ENCODE data around the gene SLC22A16. TPM values are rescaled to one million over a fixed set of nuclear protein-coding genes. Genes with fewer than 3 reads are reported as not detected.
"Not testable (repeated sequence)": the region's sequence is repeated elsewhere in the genome, so short reads cannot be mapped to it uniquely, and the experiment has no call there.

SLC22A16 gene
- total RNA-seq, 2 experiments from 2014 or later, result not detected

GRCh38 chr6:110458476-110458875, 17.9 kb downstream of the SLC22A16 start:
- Mint-ChIP-seq H3K4me1 (no peaks in the 10 kb centered on the region), H3K27me3 (peaks cover 5% of the 10 kb centered on the region), H3K4me3 (no peak overlapping the region), H3K36me3 (ENCODE audit: low read depth) (no peaks in the 10 kb centered on the region), H3K27ac (no peak overlapping the region), H3K9me3 (peaks cover 3% of the 10 kb centered on the region)
- no peak for DNase-seq
- ChIA-PET POLR2A (no interaction called here), CTCF (no interaction called here)

- POLR2A ChIA-PET; H3K9me3 Mint-ChIP-seq; H3K4me1 Mint-ChIP-seq; H3K27me3 Mint-ChIP-seq; H3K4me3 Mint-ChIP-seq; H3K27ac Mint-ChIP-seq; H3K36me3 Mint-ChIP-seq (ENCODE audit: low read depth): not testable (repeated sequence)
- CTCF ChIA-PET, result interaction anchor here (1.2 kb wide), 1 partner anchor 53 kb away, joined by 3 read pairs; no protein-coding TSS in a partner anchor
- peak; percentile 19 for DNase-seq
These were observed 18.7 kb downstream of the SLC22A16 start for GRCh38 chr6:110457567-110458175.

- Mint-ChIP-seq H3K36me3 (ENCODE audit: low read depth) (no peaks in the 10 kb centered on the region), H3K27me3 (peaks cover 6% of the 10 kb centered on the region), H3K4me3 (no peak overlapping the region), H3K9me3 (no peaks in the 10 kb centered on the region), H3K27ac (no peak overlapping the region), H3K4me1 (no peaks in the 10 kb centered on the region)
- DNase-seq, result no peak
- POLR2A ChIA-PET, result no interaction called here
- CTCF ChIA-PET, result interaction anchor here (1.2 kb wide), 1 partner anchor 54 kb away, joined by 3 read pairs; no protein-coding TSS in a partner anchor
These were observed 19.7 kb downstream of the SLC22A16 start for GRCh38 chr6:110456694-110457093.

- CTCF ChIA-PET, result interaction anchor here (0.8 kb wide), 1 partner anchor 12 kb away, joined by 4 read pairs; no protein-coding TSS in a partner anchor
These were observed 26.9 kb downstream of the SLC22A16 start for GRCh38 chr6:110449541-110449895.

GRCh38 chr6:110448846-110449540, 27.4 kb downstream of the SLC22A16 start:
- no peak for DNase-seq
- POLR2A ChIA-PET, result no interaction called here
- Mint-ChIP-seq H3K27ac (no peak overlapping the region), H3K9me3 (no peaks in the 10 kb centered on the region), H3K27me3 (peaks cover 9% of the 10 kb centered on the region), H3K4me3 (no peak overlapping the region), H3K4me1 (no peaks in the 10 kb centered on the region), H3K36me3 (ENCODE audit: low read depth) (no peaks in the 10 kb centered on the region)
- CTCF ChIA-PET, result interaction anchor here (0.8 kb wide), 1 partner anchor 12 kb away, joined by 4 read pairs; no protein-coding TSS in a partner anchor

More at GRCh38 chr6:110449541-110449895, 26.9 kb downstream of the SLC22A16 start:
- Mint-ChIP-seq H3K9me3 (no peaks in the 10 kb centered on the region), H3K27me3 (peaks cover 9% of the 10 kb centered on the region), H3K4me3 (no peak overlapping the region), H3K27ac (no peak overlapping the region), H3K36me3 (ENCODE audit: low read depth) (no peaks in the 10 kb centered on the region), H3K4me1 (no peaks in the 10 kb centered on the region)
- no peak for DNase-seq
- POLR2A ChIA-PET, result no interaction called here

GRCh38 chr6:110447761-110448160, 28.7 kb downstream of the SLC22A16 start:
- no peak overlapping the region for H3K4me3 Mint-ChIP-seq
- ChIA-PET CTCF (no interaction called here), POLR2A (no interaction called here)
- no peaks in the 10 kb centered on the region for H3K9me3 Mint-ChIP-seq
- no peaks in the 10 kb centered on the region for H3K4me1 Mint-ChIP-seq
- DNase-seq, result no peak
- H3K27me3 Mint-ChIP-seq, result peaks cover 17% of the 10 kb centered on the region
- no peak overlapping the region for H3K27ac Mint-ChIP-seq
- H3K36me3 Mint-ChIP-seq (ENCODE audit: low read depth), result no peaks in the 10 kb centered on the region

GRCh38 chr6:110446405-110446804, 30.0 kb downstream of the SLC22A16 start:
- no peaks in the 10 kb centered on the region for H3K9me3 Mint-ChIP-seq
- DNase-seq, result no peak
- POLR2A ChIA-PET, result no interaction called here
- no peaks in the 10 kb centered on the region for H3K4me1 Mint-ChIP-seq
- H3K27ac Mint-ChIP-seq, result no peak overlapping the region
- no peaks in the 10 kb centered on the region for H3K36me3 Mint-ChIP-seq (ENCODE audit: low read depth)
- CTCF ChIA-PET, result no interaction called here
- H3K4me3 Mint-ChIP-seq, result no peak overlapping the region
- H3K27me3 Mint-ChIP-seq, result peaks cover 19% of the 10 kb centered on the region

GRCh38 chr6:110440026-110440425, 36.4 kb downstream of the SLC22A16 start:
- no peak for DNase-seq
- POLR2A ChIA-PET, result no interaction called here

GRCh38 chr6:110439356-110439755, 37.1 kb downstream of the SLC22A16 start:
- Mint-ChIP-seq H3K9me3 (no peaks in the 10 kb centered on the region), H3K27me3 (peaks cover 36% of the 10 kb centered on the region), H3K36me3 (ENCODE audit: low read depth) (no peaks in the 10 kb centered on the region), H3K4me3 (no peak overlapping the region), H3K4me1 (no peaks in the 10 kb centered on the region), H3K27ac (no peak overlapping the region)
- ChIA-PET POLR2A (no interaction called here), CTCF (no interaction called here)
- DNase-seq, result no peak

More at GRCh38 chr6:110440026-110440425, 36.4 kb downstream of the SLC22A16 start:
- CTCF ChIA-PET, result no interaction called here
- Mint-ChIP-seq H3K4me3 (no peak overlapping the region), H3K27me3 (peaks cover 34% of the 10 kb centered on the region), H3K27ac (no peak overlapping the region), H3K9me3 (no peaks in the 10 kb centered on the region), H3K4me1 (no peaks in the 10 kb centered on the region), H3K36me3 (ENCODE audit: low read depth) (no peaks in the 10 kb centered on the region)

GRCh38 chr6:110434961-110435602, 41.3 kb downstream of the SLC22A16 start:
- ChIA-PET CTCF (no interaction called here), POLR2A (no interaction called here)
- no peak overlapping the region for H3K4me3 Mint-ChIP-seq
- no peak for DNase-seq
- H3K9me3 Mint-ChIP-seq, result no peaks in the 10 kb centered on the region
- no peaks in the 10 kb centered on the region for H3K36me3 Mint-ChIP-seq (ENCODE audit: low read depth)
- H3K4me1 Mint-ChIP-seq, result no peaks in the 10 kb centered on the region
- peaks cover 17% of the 10 kb centered on the region for H3K27me3 Mint-ChIP-seq
- no peak overlapping the region for H3K27ac Mint-ChIP-seq

GRCh38 chr6:110432285-110432900, 44.0 kb downstream of the SLC22A16 start:
- CTCF ChIA-PET, result no interaction called here
- POLR2A ChIA-PET, result no interaction called here
- no peaks in the 10 kb centered on the region for H3K9me3 Mint-ChIP-seq
- H3K4me1 Mint-ChIP-seq, result no peaks in the 10 kb centered on the region
- no peaks in the 10 kb centered on the region for H3K36me3 Mint-ChIP-seq (ENCODE audit: low read depth)
- H3K27me3 Mint-ChIP-seq, result peaks cover 8% of the 10 kb centered on the region
- H3K27ac Mint-ChIP-seq, result no peak overlapping the region
- no peak overlapping the region for H3K4me3 Mint-ChIP-seq
- DNase-seq, result no peak

- CTCF ChIA-PET, result no interaction called here
These were observed 45.7 kb downstream of the SLC22A16 start for GRCh38 chr6:110430741-110431140.

GRCh38 chr6:110430236-110430635, 46.2 kb downstream of the SLC22A16 start:
- peaks cover 8% of the 10 kb centered on the region for H3K27me3 Mint-ChIP-seq
- H3K36me3 Mint-ChIP-seq (ENCODE audit: low read depth), result no peaks in the 10 kb centered on the region
- no peak overlapping the region for H3K27ac Mint-ChIP-seq
- H3K9me3 Mint-ChIP-seq, result no peaks in the 10 kb centered on the region
- H3K4me3 Mint-ChIP-seq, result no peak overlapping the region
- DNase-seq, result no peak
- H3K4me1 Mint-ChIP-seq, result no peaks in the 10 kb centered on the region
- POLR2A ChIA-PET, result no interaction called here
- CTCF ChIA-PET, result no interaction called here

More at GRCh38 chr6:110430741-110431140, 45.7 kb downstream of the SLC22A16 start:
- no peaks in the 10 kb centered on the region for H3K9me3 Mint-ChIP-seq
- no peak overlapping the region for H3K4me3 Mint-ChIP-seq
- H3K27me3 Mint-ChIP-seq, result peaks cover 8% of the 10 kb centered on the region
- H3K27ac Mint-ChIP-seq, result no peak overlapping the region
- H3K36me3 Mint-ChIP-seq (ENCODE audit: low read depth), result no peaks in the 10 kb centered on the region
- no peak for DNase-seq
- no peaks in the 10 kb centered on the region for H3K4me1 Mint-ChIP-seq
- POLR2A ChIA-PET, result no interaction called here
